Mesothelial cell of epicardium (in vitro differentiated cells): Measurements from ENCODE around the gene PTGES. TPM values are rescaled to one million over a fixed set of nuclear protein-coding genes. Genes with fewer than 3 reads are reported as not detected.

Experiments
- DNase-seq, 2 experiments: peaks; one replicate each; pipeline ENCODE4 v3.0.0; 2021; ENCODE audit warnings: low spot score in 2 of 2; ENCODE audit not compliant: unreplicated experiment in 2 of 2
- H3K27ac Mint-ChIP-seq: 2 replicates; pipeline ENCODE4 v1.8.0; 2021; ENCODE audit warnings: mixed read lengths
- H3K27me3 Mint-ChIP-seq: 2 replicates; pipeline ENCODE4 v1.8.0; 2021; ENCODE audit warnings: low read depth, mixed read lengths
- H3K36me3 Mint-ChIP-seq: 2 replicates; pipeline ENCODE4 v1.8.0; 2021; ENCODE audit warnings: mixed read lengths
- H3K4me1 Mint-ChIP-seq: 2 replicates; pipeline ENCODE4 v1.8.0; 2021; ENCODE audit warnings: mixed read lengths
- H3K4me3 Mint-ChIP-seq: 2 replicates; pipeline ENCODE4 v1.8.0; 2021; ENCODE audit warnings: mild to moderate bottlenecking, moderate library complexity, mixed read lengths
- H3K9me3 Mint-ChIP-seq: 2 replicates; pipeline ENCODE4 v1.8.0; 2021; ENCODE audit warnings: mixed read lengths
- CTCF ChIP-seq: fragments of 200-600 bp; sonication (generic); IDR thresholded peaks from one replicate; pipeline ENCODE4 v1.5.0; 2021; ENCODE audit warnings: antibody characterized with exemption; ENCODE audit not compliant: unreplicated experiment
- total RNA-seq: library from RNA; stranded (reverse); gene quantifications from 3 replicates; pipeline ENCODE4 v1.2.1, GENCODE V29; 2021

PTGES gene
- total RNA-seq, 1 donor from 2014 or later = 30.1 TPM

- Mint-ChIP-seq H3K27me3 (peaks cover 18% of the 10 kb centered on the region), H3K4me1 (no peaks in the 10 kb centered on the region), H3K4me3 (no peak overlapping the region), H3K27ac (no peak overlapping the region), H3K36me3 (no peaks in the 10 kb centered on the region), H3K9me3 (no peaks in the 10 kb centered on the region)
- no peak for TF ChIP-seq CTCF
- DNase-seq = no peak
Measured at GRCh38 chr9:129732100-129732499, 20.7 kb downstream of the PTGES start.

GRCh38 chr9:129731477-129732085 is 21.3 kb downstream of the PTGES start:
- H3K9me3 Mint-ChIP-seq = no peaks in the 10 kb centered on the region
- TF ChIP-seq CTCF = no peak
- no peaks in the 10 kb centered on the region for H3K36me3 Mint-ChIP-seq
- H3K4me3 Mint-ChIP-seq = no peak overlapping the region
- H3K27me3 Mint-ChIP-seq = peaks cover 18% of the 10 kb centered on the region
- no peak for DNase-seq
- no peak overlapping the region for H3K27ac Mint-ChIP-seq
- peaks cover 3% of the 10 kb centered on the region for H3K4me1 Mint-ChIP-seq

DNA sequence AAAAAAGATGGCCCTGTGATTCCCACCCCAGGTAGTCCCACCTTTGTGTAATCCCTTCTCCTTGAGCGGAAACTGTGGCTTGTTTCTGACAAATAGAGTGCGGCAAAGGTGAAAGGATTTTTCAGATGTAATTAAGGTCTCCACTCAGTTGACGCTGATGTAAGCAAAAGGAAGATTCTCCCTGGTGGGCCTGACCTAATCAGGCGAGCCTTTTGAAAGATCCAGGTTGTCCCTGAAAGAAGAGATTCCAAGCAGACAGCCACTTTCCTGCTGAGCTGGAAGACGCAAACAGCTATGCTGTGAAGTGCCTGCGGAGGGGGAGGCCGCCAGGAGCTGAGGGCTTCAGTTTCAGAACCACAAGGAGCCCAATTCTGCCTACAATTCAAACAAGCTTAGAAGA is 24.1 kb downstream of the PTGES start:
- no peak overlapping the region for H3K27ac Mint-ChIP-seq
- no peaks in the 10 kb centered on the region for H3K9me3 Mint-ChIP-seq

GRCh38 chr9:129726322-129727160 is 26.3 kb downstream of the PTGES start:
- Mint-ChIP-seq H3K4me3 (no peak overlapping the region), H3K27ac (peak overlapping the region; percentile 59), H3K4me1 (peaks cover 8% of the 10 kb centered on the region), H3K27me3 (peaks cover 10% of the 10 kb centered on the region), H3K9me3 (no peaks in the 10 kb centered on the region), H3K36me3 (no peaks in the 10 kb centered on the region)
- DNase-seq = peak in 1 of 2 experiments; percentile 78
- TF ChIP-seq CTCF = peak; percentile 73

More for the DNA sequence above, 24.1 kb downstream of the PTGES start:
- Mint-ChIP-seq H3K4me3 (no peak overlapping the region), H3K4me1 (peaks cover 8% of the 10 kb centered on the region), H3K36me3 (no peaks in the 10 kb centered on the region), H3K27me3 (peaks cover 18% of the 10 kb centered on the region)
- no peak for TF ChIP-seq CTCF
- no peak for DNase-seq

GRCh38 chr9:129725795-129726251 is 27.0 kb downstream of the PTGES start:
- Mint-ChIP-seq H3K9me3 (no peaks in the 10 kb centered on the region), H3K4me1 (peaks cover 8% of the 10 kb centered on the region), H3K36me3 (no peaks in the 10 kb centered on the region), H3K27ac (peak overlapping the region; percentile 43), H3K4me3 (no peak overlapping the region), H3K27me3 (peaks cover 5% of the 10 kb centered on the region)
- DNase-seq = no peak
- no peak for TF ChIP-seq CTCF
